Ovary (tissue), 3 donors: ENCODE results near the gene MCFD2.

Experiments used
- CTCF ChIP-seq, 3 donors: fragments of 450-650 bp in 2 of 3; fragments of 200-600 bp in 1 of 3; IDR thresholded peaks; one replicate each; pipeline versions ENCODE4 v1.5.1 to v1.8.0; 2016 to 2022; ENCODE audit warnings: antibody characterized with exemption in 3 of 3, mild to moderate bottlenecking in 1 of 3
- EP300 ChIP-seq: sonication (generic); formaldehyde crosslinking; IDR thresholded peaks from one replicate; pipeline ENCODE4 v1.6.1; 2017; ENCODE audit warnings: antibody characterized with exemption
- POLR2A ChIP-seq: fragments of 450-650 bp; IDR thresholded peaks from one replicate; pipeline ENCODE4 v1.6.1; 2017; ENCODE audit warnings: antibody characterized with exemption, mild to moderate bottlenecking, moderate library complexity
- donor health status: DM: no; HTN: no; CAD: no.

- TF ChIP-seq POLR2A = no peak
- no peak for TF ChIP-seq CTCF (IDR thresholded peaks at IDR 0.05)
- no peak for TF ChIP-seq EP300
Observed at GRCh38 chr2:46865181-46865970, 50.2 kb downstream of the MCFD2 start.
